Keratinocyte (primary cell): Measurements from ENCODE around the gene PLXNA1. TPM values are rescaled to one million over a fixed set of nuclear protein-coding genes. Genes with fewer than 3 reads are reported as not detected.

ENCODE experiments used
- DNase-seq: peaks from one replicate; pipeline ENCODE4 v3.0.0-alpha.2; 2011; ENCODE audit warnings: low read depth, missing footprints, low spot score
- FAIRE-seq: peaks from 2 replicates; lab custom pipeline; 2011; peaks lifted over from hg19 to GRCh38; lab: Jason Lieb, UNC
- H2AFZ ChIP-seq: 2 replicates; pipeline ENCODE4 v1.6.0; 2012; ENCODE audit warnings: low read length, control low read depth, inconsistent platforms; ENCODE audit not compliant: control insufficient read depth
- H3K27ac ChIP-seq: 2 replicates; pipeline ENCODE4 v1.5.1; 2011; ENCODE audit warnings: low read length; ENCODE audit not compliant: control insufficient read depth, insufficient read depth
- H3K27me3 ChIP-seq: 3 replicates; pipeline ENCODE4 v1.6.0; 2011; ENCODE audit warnings: low read length; ENCODE audit not compliant: control insufficient read depth, insufficient read depth; ENCODE audit errors: extremely low read depth
- H3K36me3 ChIP-seq, 2 experiments: 2 replicates in 1 of 2; 3 replicates in 1 of 2; pipeline ENCODE4 v1.5.1; 2011; ENCODE audit warnings: low read length in 2 of 2, mild to moderate bottlenecking in 1 of 2; ENCODE audit not compliant: control insufficient read depth in 2 of 2, insufficient read depth in 2 of 2; ENCODE audit errors: extremely low read depth in 1 of 2
- H3K4me1 ChIP-seq: 3 replicates; pipeline ENCODE4 v1.5.1; 2011; ENCODE audit warnings: low read length; ENCODE audit not compliant: control insufficient read depth, insufficient read depth; ENCODE audit errors: extremely low read depth
- H3K4me2 ChIP-seq: 3 replicates; pipeline ENCODE4 v1.6.0; 2011; ENCODE audit warnings: low read depth, low read length; ENCODE audit not compliant: control insufficient read depth, insufficient read depth; ENCODE audit errors: extremely low read depth
- H3K4me3 ChIP-seq, 3 experiments: fragments of 200-600 bp in 1 of 3; sonication (generic) in 1 of 3; 2 replicates in 2 of 3; 3 replicates in 1 of 3; pipeline ENCODE4 v1.5.1; 2011 to 2016; ENCODE audit warnings: low read length in 3 of 3, mild to moderate bottlenecking in 3 of 3, control low read depth in 2 of 3, inconsistent platforms in 1 of 3, low read depth in 1 of 3, mixed read lengths in 1 of 3, mixed run types in 1 of 3, moderate library complexity in 1 of 3; ENCODE audit not compliant: control insufficient read depth in 2 of 3, insufficient read depth in 2 of 3; ENCODE audit errors: extremely low read depth in 1 of 3
- H3K79me2 ChIP-seq: 2 replicates; pipeline ENCODE4 v1.6.0; 2012; ENCODE audit warnings: low read length; ENCODE audit not compliant: control insufficient read depth, insufficient read depth
- H3K9ac ChIP-seq: 3 replicates; pipeline ENCODE4 v1.6.0; 2011; ENCODE audit warnings: low read length; ENCODE audit not compliant: control insufficient read depth, insufficient read depth; ENCODE audit errors: extremely low read depth
- H3K9me1 ChIP-seq: 3 replicates; pipeline ENCODE4 v1.6.0; 2011; ENCODE audit warnings: low read length; ENCODE audit not compliant: control insufficient read depth, insufficient read depth; ENCODE audit errors: extremely low read depth
- H3K9me3 ChIP-seq: 2 replicates; pipeline ENCODE4 v1.5.1; 2012; ENCODE audit warnings: low read depth, low read length; ENCODE audit not compliant: control insufficient read depth
- H4K20me1 ChIP-seq: 3 replicates; pipeline ENCODE4 v1.6.0; 2011; ENCODE audit warnings: low read length; ENCODE audit not compliant: control insufficient read depth, insufficient read depth; ENCODE audit errors: extremely low read depth
- EZH2 ChIP-seq: IDR thresholded peaks from one replicate; pipeline ENCODE4 v1.6.1; 2012; ENCODE audit warnings: inconsistent platforms, mild to moderate bottlenecking, low read length, moderate library complexity
- dilution Hi-C: fragments of 300-500 bp; cut with MboI; formaldehyde crosslinking; loops from one replicate; pipeline ENCODE4 v1.7.0; 2020; ENCODE audit warnings: low sequenced_read_pairs; ENCODE audit not compliant: extremely low pct_ligation_motif_present
- polyA plus RNA-seq, 5 experiments: library from polyadenylated mRNA; depleted of rRNA in 3 of 5; stranded (reverse) in 3 of 5; stranded (forward) in 1 of 5; unstranded in 1 of 5; fragments of >200 nt; gene quantifications; 1 replicate in 1 of 5; 2 replicates in 3 of 5; 3 replicates in 1 of 5; pipeline versions ENCODE4 v1.2.1 to v1.2.3, GENCODE V29; 2011 to 2012; ENCODE audit warnings: missing spikeins in 2 of 5, low read depth in 1 of 5, low replicate concordance in 1 of 5
- TF ChIP-seq, protein P1 (sequence below), 3 experiments: IDR thresholded peaks in 1 of 3; conservative IDR thresholded peaks in 1 of 3; optimal IDR thresholded peaks in 1 of 3; 2 replicates in 2 of 3; 3 replicates in 1 of 3; pipeline versions ENCODE3 to v1.5.1; 2011; ENCODE audit warnings: low read length in 3 of 3, mild to moderate bottlenecking in 3 of 3, moderate library complexity in 2 of 3, control low read depth in 1 of 3, inconsistent platforms in 1 of 3; ENCODE audit not compliant: insufficient read depth in 2 of 3; ENCODE audit errors: extremely low read depth in 1 of 3

Gene PLXNA1
- polyA plus RNA-seq, 1 donor (not counting 4 experiments of a cell fraction or from before 2014, with no cell fraction given) = 38.4 TPM

DNA sequence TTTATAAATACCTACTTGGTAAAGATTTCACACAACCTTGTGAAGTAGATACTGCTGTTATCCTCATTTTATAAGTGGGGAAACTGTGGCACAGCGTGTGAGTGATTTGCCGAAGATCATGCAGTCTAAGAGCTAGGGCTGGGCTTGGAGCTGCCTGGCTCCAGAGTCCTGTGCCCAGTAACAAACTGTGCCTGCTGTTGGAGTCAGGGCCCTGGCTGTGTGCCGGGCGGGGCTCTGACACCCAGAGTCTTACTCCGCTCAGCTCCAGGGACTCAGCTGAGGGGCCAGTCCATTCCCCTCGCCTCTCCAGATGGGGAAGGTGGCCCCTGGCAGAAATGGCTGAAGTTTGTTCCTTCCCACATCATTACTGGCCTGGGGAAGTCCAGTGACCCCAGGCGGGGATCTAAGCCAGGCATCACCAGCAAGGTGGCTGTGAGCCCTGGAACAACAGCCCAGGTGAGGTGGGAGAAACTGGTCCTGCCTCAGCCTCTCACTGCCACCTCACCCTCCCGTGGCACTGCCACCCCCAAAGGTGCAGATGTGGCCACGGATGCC lies 17.3 kb upstream of the PLXNA1 start:
- H3K27me3 ChIP-seq = no peaks in the 10 kb centered on the region
- no peak for FAIRE-seq
- dilution Hi-C loops = no loop called here
- H3K27ac ChIP-seq = no peak overlapping the region
- H4K20me1 ChIP-seq = no peaks in the 10 kb centered on the region
- H3K9me3 ChIP-seq = no peaks in the 10 kb centered on the region
- DNase-seq = no peak
- no peaks in the 10 kb centered on the region for H3K9me1 ChIP-seq
- no peak for TF ChIP-seq EZH2
- TF ChIP-seq, protein P1, sequence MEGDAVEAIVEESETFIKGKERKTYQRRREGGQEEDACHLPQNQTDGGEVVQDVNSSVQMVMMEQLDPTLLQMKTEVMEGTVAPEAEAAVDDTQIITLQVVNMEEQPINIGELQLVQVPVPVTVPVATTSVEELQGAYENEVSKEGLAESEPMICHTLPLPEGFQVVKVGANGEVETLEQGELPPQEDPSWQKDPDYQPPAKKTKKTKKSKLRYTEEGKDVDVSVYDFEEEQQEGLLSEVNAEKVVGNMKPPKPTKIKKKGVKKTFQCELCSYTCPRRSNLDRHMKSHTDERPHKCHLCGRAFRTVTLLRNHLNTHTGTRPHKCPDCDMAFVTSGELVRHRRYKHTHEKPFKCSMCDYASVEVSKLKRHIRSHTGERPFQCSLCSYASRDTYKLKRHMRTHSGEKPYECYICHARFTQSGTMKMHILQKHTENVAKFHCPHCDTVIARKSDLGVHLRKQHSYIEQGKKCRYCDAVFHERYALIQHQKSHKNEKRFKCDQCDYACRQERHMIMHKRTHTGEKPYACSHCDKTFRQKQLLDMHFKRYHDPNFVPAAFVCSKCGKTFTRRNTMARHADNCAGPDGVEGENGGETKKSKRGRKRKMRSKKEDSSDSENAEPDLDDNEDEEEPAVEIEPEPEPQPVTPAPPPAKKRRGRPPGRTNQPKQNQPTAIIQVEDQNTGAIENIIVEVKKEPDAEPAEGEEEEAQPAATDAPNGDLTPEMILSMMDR (optimal IDR thresholded peaks at IDR 0.05 in 1 of 3, IDR thresholded peaks at IDR 0.05 in 1 of 3, conservative IDR thresholded peaks at IDR 0.05 in 1 of 3; ENCODE audit: extremely low read depth in 1 of 3, insufficient read depth in 2 of 3, low read length in 3 of 3) = no peak
- H3K4me1 ChIP-seq = peaks cover 19% of the 10 kb centered on the region
- no peaks in the 10 kb centered on the region for H3K36me3 ChIP-seq
- no peak overlapping the region for H3K9ac ChIP-seq
- no peak overlapping the region for H2AFZ ChIP-seq
- no peaks in the 10 kb centered on the region for H3K79me2 ChIP-seq
- no peak overlapping the region for H3K4me3 ChIP-seq
- no peak overlapping the region for H3K4me2 ChIP-seq

DNA sequence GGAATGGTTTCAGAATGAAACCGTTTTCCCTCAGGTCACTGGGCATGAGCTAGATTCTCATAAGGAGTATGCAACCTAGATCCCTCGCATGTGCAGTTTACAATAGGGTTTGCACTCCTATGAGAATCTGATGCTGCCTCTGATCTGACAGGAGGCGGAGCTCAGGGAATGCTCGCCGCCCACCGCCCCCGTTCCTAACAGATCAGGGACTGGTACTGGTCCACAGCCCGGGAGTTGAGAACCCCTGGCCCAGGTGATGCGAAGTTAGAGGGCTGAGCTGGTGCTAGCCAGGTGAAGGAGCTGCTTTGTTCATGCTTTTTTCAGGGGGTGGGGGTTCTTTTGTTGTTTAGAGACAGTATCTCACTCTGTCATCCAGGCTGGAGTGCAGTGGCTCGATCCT lies 15.5 kb upstream of the PLXNA1 start:
- no peaks in the 10 kb centered on the region for H3K9me1 ChIP-seq
- TF ChIP-seq, protein P1 (optimal IDR thresholded peaks at IDR 0.05 in 1 of 3, IDR thresholded peaks at IDR 0.05 in 1 of 3, conservative IDR thresholded peaks at IDR 0.05 in 1 of 3; ENCODE audit: extremely low read depth in 1 of 3, insufficient read depth in 2 of 3, low read length in 3 of 3) = no peak
- TF ChIP-seq EZH2 = no peak
- H3K9ac ChIP-seq = no peak overlapping the region
- no peaks in the 10 kb centered on the region for H4K20me1 ChIP-seq
- H2AFZ ChIP-seq = no peak overlapping the region
- no peak overlapping the region for H3K4me2 ChIP-seq
- H3K27ac ChIP-seq = no peak overlapping the region
- FAIRE-seq (no peak), DNase-seq (no peak)
- H3K4me1 ChIP-seq = peaks cover 2% of the 10 kb centered on the region
- dilution Hi-C loops = no loop called here
- no peaks in the 10 kb centered on the region for H3K27me3 ChIP-seq
- no peaks in the 10 kb centered on the region for H3K79me2 ChIP-seq
- H3K4me3 ChIP-seq = no peak overlapping the region
- no peaks in the 10 kb centered on the region for H3K9me3 ChIP-seq
- no peaks in the 10 kb centered on the region for H3K36me3 ChIP-seq
